IPS-15b (cell line): Measurements from ENCODE around the gene RTP5.

Experiments
- H3K27me3 ChIP-seq: one replicate; pipeline ENCODE4 v1.6.1; 2013; ENCODE audit warnings: low read length; ENCODE audit not compliant: control insufficient read depth, insufficient read depth
- H3K36me3 ChIP-seq: one replicate; pipeline ENCODE4 v1.6.1; 2013; ENCODE audit warnings: low read length; ENCODE audit not compliant: control insufficient read depth, insufficient read depth
- H3K4me1 ChIP-seq: one replicate; pipeline ENCODE4 v1.6.1; 2013; ENCODE audit warnings: mild to moderate bottlenecking, low read length; ENCODE audit not compliant: control insufficient read depth, insufficient read depth
- H3K4me3 ChIP-seq: one replicate; pipeline ENCODE4 v1.5.1; 2013; ENCODE audit warnings: low read depth, low read length
- H3K9ac ChIP-seq: one replicate; pipeline ENCODE4 v1.6.1; 2013; ENCODE audit warnings: low read depth, mild to moderate bottlenecking, low read length
- H3K9me3 ChIP-seq: one replicate; pipeline ENCODE4 v1.6.1; 2013; ENCODE audit warnings: mild to moderate bottlenecking, low read length; ENCODE audit not compliant: control insufficient read depth, insufficient read depth

RTP5 gene

DNA sequence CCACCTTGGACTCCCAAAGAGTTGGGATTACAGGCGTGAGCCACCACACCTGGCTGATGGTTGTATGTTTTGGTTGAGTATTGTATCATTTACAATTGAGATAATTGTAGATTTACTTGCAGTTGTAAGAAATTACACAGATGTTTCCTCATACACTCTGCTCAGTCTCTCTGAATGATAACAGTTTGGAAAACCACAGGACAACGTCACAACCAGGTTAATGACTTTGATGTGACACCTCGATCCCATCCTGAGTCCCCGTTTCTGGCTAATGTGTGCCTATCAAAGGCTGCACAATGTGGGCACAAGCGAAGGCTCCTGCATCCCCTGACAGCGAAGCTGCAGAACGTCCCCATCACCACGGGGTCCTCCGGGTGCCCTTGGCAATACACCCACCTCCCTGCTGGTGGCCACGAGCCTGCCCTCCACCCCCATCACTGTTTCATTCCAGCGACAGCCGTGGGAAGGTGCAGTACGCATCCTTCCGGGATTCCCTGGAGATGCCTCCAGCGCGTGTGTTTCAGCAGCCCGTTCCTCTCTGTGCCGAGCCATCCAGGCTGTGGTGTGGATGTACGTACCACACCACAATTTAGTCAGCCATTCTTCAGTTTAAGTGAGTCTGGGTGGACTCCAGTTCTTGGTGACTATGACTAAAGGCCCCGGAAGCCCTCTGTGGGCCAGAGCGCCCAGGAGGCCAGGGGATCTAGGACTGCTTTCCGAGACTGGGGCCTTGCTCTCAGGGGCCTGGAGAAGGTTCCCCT, 6.6 kb upstream of the RTP5 start:
- Histone ChIP-seq H3K36me3 (no peaks in the 10 kb centered on the region), H3K9me3 (no peaks in the 10 kb centered on the region), H3K9ac (no peak overlapping the region), H3K4me1 (peaks cover 3% of the 10 kb centered on the region), H3K27me3 (peaks cover 5% of the 10 kb centered on the region), H3K4me3 (no peak overlapping the region)

DNA sequence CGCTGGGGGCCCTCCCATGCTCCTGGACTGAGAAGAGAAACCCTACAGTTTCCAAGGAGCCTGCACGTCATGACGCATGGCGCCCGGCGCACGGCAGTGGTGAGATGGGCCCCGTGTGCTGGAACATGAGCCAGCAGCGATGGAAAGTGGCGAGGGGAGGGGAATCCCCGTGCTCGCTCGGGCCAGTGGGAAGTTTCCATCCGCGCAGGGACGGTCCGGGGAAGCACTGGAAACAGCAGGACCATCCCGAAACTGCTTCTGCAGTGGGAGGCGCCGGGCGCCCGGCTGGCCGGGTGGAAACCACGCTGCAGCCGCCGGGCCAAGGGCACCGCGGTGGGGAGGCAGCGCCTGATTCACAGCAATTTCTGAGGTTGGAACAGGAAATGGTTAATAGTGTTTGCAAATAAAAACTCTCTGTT, 6.0 kb upstream of the RTP5 start:
- Histone ChIP-seq H3K9ac (no peak overlapping the region), H3K27me3 (peaks cover 5% of the 10 kb centered on the region), H3K9me3 (no peaks in the 10 kb centered on the region), H3K4me1 (peaks cover 3% of the 10 kb centered on the region), H3K4me3 (no peak overlapping the region), H3K36me3 (no peaks in the 10 kb centered on the region)

DNA sequence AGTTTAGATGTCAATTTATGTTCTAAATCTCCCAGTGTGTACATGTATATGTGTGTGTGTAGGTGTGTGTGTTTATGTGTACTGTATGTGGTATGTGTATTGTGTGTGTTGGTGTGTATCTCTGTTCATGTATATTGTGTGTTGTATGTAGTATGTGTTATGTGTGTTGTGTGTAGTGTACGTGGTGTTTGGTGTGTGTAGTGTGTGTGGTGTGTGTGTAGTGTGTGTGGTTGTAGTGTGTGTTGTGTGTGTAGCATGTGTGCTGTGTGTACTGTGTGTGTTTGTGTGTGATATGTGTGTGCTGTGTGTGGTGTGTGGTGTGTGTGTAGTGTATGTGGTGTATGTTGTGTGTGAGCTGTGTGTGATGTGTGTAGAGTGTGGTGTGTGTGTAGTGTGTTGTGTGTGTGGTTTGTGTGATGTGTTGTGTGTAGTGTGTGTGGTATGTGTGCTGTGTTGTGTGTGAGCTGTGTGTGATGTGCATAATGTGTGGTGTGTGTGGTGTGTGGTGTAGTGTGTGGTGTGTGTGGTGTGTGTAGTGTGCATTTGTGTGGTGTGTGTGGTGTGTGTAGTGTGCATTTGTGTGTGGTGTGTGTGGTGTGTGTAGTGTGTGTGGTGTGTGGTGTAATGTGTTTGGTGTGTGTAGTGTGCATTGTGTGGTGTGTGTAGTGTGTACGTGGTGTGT, 5.2 kb upstream of the RTP5 start:
- Histone ChIP-seq H3K9me3 (no peaks in the 10 kb centered on the region), H3K4me3 (no peak overlapping the region), H3K27me3 (peaks cover 5% of the 10 kb centered on the region), H3K9ac (no peak overlapping the region), H3K36me3 (no peaks in the 10 kb centered on the region), H3K4me1 (peaks cover 3% of the 10 kb centered on the region)

DNA sequence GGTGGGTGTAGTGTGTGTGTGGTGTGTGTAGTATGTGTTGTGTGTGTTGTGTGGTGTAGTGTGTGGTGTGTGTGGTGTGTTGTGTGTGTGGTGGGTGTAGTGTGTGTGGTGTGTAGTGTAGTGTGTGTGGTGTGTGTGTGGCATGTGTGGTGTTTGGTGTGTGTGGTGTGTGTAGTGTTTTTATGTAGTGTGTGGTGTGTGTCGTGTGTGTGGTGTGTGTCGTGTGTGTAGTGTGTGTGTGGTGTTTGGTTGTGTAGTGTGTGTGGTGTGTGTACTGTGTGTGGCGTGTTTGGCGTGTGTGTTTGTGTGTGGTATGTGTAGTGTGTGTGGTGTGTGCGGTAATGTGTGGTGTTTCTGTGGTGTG, 4.7 kb upstream of the RTP5 start:
- Histone ChIP-seq H3K4me3 (no peak overlapping the region), H3K4me1 (peaks cover 3% of the 10 kb centered on the region), H3K9me3 (no peaks in the 10 kb centered on the region), H3K9ac (no peak overlapping the region), H3K27me3 (peaks cover 5% of the 10 kb centered on the region), H3K36me3 (no peaks in the 10 kb centered on the region)

DNA sequence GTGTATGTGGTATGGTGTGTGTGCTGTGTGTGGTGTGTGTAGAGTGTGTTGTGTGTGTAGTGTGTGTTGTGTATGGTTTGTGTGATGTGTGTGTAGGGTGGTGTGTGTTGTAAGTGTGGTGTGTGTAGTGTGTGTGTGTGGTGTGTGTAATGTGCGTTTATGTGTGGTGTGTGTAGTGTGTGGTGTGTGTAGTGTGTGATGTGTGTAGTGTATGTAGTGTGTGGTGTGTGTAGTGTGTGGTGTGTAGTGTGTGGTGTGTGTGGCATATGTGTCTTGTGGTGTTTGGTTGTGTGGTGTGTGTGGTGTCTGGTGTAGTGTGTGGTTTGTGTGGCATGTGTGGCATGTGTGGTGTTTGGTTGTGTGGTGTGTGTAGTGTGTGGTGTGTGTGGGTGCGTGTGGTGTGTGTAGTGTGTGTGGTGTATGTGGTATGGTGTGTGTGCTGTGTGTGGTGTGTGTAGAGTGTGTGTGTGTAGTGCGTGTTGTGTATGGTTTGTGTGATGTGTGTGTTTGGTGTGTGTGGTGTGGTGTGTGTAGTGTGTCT, 4.0 kb upstream of the RTP5 start:
- Histone ChIP-seq H3K4me1 (peaks cover 3% of the 10 kb centered on the region), H3K9ac (no peak overlapping the region), H3K36me3 (no peaks in the 10 kb centered on the region), H3K4me3 (no peak overlapping the region), H3K9me3 (no peaks in the 10 kb centered on the region), H3K27me3 (peaks cover 5% of the 10 kb centered on the region)

DNA sequence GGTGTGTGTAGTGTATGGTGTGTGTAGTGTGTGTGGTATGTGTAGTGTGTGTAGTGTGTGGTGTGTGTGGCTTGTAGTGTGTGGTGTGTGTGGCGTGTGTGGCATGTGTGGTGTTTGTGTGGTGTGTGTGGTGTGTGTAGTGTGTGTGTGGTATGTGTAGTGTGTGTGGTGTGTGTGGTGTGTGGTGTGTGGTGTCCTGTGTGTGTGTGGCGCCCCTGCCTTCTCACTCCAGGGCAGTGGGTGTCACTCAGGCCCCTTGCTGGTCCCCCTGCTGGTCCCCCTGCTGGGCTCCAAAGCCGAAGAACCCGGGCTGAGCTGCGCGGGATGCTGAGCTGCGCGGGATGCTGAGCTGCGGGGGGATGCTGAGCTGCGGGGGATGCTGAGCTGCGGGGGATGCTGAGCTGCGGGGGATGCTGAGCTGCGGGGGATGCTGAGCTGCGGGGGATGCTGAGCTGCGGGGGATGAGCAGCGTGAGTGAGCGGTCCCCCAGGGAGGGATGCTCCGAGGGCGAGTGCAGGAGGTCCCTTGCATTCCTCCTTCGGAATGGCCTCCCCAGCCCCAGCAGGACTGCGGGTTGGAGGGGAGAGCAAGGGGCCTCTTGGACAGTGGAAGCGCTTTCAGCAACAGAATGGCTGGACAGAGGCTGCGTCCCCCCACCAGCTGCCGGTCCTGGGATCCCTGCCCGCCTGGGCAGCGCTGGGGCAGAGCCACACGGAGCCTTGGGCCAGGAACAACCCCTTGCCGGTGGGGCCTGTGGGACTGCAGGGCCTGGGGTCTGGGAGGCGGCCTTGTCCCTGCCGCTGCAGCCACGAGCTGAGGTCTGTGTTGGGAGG, 3.4 kb upstream of the RTP5 start:
- Histone ChIP-seq H3K9me3 (no peaks in the 10 kb centered on the region), H3K4me3 (no peak overlapping the region), H3K27me3 (peaks cover 5% of the 10 kb centered on the region), H3K4me1 (peaks cover 3% of the 10 kb centered on the region), H3K36me3 (no peaks in the 10 kb centered on the region), H3K9ac (no peak overlapping the region)

DNA sequence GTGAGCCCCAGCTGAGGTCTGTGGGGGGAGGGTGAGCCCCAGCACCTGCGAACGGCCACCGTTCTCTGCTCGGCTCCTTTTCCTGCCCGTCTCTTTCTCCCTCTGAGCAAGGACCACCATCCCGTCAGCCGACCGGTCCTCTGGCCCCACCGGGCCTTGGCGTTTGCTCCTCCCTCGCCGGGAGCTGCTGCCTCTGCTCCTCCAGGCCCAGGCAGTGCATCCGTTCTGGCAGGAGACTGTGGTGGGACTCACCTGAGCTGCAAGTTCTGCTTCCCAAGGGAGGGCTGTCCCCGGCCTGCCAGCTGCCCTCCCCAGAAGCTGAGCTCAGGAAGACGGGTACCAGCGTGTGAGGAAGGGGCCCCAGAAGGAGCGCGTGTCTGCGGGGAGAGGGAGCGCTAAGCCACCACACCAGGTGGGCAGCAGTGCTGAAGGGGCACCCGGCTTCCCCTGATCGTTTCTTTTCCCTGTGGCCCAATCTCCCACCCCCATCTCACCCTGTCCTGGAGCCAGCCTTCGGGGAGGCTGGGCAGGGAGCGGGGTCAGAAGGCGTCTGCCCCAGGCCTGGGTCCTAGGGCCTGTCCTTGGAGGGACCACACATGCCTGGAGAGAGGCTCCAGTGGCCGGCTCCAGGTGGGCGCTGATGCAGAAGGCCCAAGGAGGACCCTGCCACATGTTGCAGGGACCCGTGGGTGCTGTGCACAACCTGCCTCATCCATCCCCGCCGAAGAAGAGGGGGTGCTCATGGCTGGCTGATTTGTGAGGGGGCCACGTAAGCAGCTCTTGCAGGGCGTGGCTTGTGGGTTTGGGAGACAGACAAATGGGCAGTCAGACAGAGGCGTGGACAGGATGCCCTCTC, 2.5 kb upstream of the RTP5 start:
- H3K4me1 ChIP-seq, result peaks cover under 1% of the 10 kb centered on the region
- peaks cover 5% of the 10 kb centered on the region for H3K27me3 ChIP-seq
- no peak overlapping the region for H3K4me3 ChIP-seq
- no peak overlapping the region for H3K9ac ChIP-seq
- H3K36me3 ChIP-seq, result no peaks in the 10 kb centered on the region
- no peaks in the 10 kb centered on the region for H3K9me3 ChIP-seq

DNA sequence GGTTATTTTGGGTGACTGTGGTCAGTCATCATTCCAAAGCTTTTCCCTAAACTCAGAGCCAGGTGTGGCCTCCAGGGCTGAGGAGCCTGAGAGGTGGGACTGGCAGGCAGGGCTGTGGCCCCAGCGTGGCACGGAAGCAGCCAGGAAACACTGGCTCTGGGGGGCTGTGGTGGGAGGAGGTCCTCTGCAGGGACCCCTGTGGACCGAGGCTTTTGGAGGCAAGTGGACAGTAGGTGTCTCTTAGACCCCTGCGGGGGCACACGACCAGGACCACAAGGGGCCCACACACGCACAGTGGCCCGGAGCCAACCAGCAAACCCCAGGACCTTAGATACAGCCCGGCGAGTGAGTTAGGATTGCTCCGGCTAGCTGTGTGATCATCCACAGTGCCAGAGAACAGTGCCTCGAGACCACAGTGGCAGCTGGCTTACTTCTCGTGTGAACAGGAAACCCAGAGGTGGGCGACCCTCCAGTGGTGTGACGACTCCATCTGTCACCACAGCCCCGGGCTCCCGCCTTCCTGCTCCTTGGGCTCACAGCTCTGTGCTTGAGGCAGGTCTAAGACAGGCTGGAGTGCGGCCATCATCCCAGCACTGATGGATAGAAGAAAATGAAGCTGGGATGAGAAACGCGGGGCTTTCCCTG, 1.6 kb upstream of the RTP5 start:
- Histone ChIP-seq H3K4me3 (no peak overlapping the region), H3K9ac (no peak overlapping the region), H3K36me3 (no peaks in the 10 kb centered on the region), H3K27me3 (peaks cover 5% of the 10 kb centered on the region), H3K9me3 (no peaks in the 10 kb centered on the region), H3K4me1 (no peaks in the 10 kb centered on the region)

DNA sequence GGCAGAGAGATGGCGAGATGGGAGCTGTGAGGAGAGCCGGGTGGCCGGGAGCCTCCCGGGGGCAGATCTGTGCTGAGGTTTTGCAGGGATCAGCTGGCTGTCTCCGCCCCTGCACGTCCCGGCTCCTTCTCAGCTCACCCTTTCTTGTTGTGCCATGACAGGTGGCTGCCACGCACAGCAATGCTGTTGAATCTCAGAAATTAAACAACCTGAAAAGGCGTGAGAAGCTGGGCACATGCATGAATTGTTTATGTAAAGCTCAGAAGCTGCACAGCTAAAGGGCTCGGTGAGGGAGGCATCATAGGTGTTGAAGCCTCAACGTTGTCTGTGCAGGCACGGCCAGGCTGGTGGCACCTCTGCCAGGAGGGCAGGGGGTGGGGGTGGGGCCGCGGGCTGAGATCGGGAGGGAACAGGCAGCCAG, 858 bp upstream of the RTP5 start:
- Histone ChIP-seq H3K27me3 (peaks cover 5% of the 10 kb centered on the region), H3K9me3 (no peaks in the 10 kb centered on the region), H3K9ac (no peak overlapping the region), H3K4me3 (no peak overlapping the region), H3K36me3 (no peaks in the 10 kb centered on the region), H3K4me1 (no peaks in the 10 kb centered on the region)

DNA sequence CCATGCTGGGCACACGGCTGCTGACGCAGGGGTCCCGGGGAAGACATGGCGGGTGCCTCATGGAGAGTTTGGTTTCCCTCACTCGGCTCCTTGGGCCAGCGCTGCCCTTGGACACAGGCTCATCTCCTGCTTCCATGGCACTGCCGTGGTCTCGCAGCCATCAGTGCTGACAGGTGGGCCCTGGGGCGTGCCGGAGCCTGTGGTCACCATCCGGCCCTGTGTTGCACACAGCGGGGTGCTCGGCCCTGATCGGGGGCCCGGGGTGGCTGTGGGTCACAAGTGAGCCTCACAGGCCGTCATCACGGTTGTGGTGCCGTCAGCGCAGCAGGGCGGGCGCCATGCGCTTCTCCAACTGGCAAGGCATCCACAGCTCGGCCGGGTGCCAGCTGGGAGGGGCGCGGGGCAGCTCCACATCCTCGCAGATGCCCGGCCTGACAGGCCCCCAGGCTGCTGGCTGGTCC, 582 bp downstream of the RTP5 start:
- H3K36me3 ChIP-seq, result no peaks in the 10 kb centered on the region
- no peaks in the 10 kb centered on the region for H3K4me1 ChIP-seq
- H3K27me3 ChIP-seq, result peaks cover 5% of the 10 kb centered on the region
- H3K9ac ChIP-seq, result no peak overlapping the region
- no peaks in the 10 kb centered on the region for H3K9me3 ChIP-seq
- no peak overlapping the region for H3K4me3 ChIP-seq
